RPMI8226 (cell line): ENCODE data around the gene NIPAL4.

Experiments used
- DNase-seq: peaks from one replicate; pipeline ENCODE4 v3.0.0-alpha.2; 2015

The NIPAL4 gene

DNA sequence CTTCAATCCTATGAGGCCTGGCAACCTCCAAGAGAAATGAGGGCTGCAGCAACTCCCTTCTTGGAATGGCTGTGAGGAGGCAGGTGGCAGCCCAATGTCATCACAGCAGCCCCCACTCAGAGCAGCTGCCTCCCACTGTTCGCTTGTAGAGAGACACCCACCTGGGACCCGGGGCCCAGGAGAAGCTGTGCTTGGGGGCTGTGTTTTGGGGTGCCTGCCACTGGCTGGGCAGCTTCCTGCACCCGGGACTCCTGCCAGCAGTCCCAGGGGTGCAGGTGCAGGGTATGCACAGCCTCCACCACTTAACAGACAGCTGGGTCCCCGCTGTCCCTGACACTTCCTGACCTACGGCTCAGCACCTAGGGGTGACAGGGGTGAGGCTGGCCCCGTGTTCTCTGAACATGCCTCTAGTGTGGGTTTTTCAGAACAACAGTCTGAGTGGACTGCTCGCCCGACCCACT lies 26.2 kb downstream of the NIPAL4 start:
- peak; percentile 87 for DNase-seq

- peak; percentile 75 for DNase-seq
Measured at GRCh38 chr5:157486861-157487260, 26.8 kb downstream of the NIPAL4 start.

DNA sequence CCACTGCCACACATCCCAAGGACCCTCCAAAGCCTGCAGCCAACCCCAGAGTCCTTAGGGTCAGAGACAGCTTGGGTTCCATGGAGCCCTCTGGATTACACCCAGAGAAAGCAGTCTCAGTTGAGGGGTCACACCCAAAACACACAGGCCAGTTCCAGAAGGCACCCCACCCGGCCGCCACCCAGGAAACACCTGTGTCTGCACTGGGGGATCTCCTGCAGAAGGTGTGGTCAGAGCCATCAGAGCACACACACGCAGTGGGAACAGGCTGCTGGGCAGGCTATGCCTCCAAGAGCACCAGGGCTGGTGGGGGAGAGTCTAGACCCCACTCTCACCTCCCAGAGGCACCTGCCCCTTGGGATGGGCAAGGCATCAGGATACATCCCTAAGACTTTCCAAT lies 27.3 kb downstream of the NIPAL4 start:
- DNase-seq: peak; percentile 63

- DNase-seq: no peak
Measured at GRCh38 chr5:157491471-157491995, 31.5 kb downstream of the NIPAL4 start.

DNA sequence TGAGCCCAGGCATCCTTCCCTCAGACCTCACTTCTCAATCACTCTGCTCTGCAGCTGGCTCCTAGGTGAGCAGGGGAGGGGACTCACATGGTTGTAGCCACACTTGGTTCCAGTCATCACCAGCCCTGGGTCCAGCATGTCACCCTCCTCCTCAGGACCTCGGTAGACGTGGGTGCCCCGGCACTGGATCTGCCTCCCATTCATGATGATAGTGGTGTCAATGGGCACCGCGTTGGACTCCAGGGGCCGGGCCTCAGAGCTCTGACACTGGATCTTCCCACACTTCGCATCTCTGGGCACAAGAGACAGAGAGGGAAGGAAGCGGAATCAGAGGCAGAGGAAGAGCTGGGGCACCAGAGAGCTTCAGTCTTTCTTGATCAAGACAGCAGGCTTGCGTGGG lies 32.9 kb downstream of the NIPAL4 start:
- no peak for DNase-seq

DNA sequence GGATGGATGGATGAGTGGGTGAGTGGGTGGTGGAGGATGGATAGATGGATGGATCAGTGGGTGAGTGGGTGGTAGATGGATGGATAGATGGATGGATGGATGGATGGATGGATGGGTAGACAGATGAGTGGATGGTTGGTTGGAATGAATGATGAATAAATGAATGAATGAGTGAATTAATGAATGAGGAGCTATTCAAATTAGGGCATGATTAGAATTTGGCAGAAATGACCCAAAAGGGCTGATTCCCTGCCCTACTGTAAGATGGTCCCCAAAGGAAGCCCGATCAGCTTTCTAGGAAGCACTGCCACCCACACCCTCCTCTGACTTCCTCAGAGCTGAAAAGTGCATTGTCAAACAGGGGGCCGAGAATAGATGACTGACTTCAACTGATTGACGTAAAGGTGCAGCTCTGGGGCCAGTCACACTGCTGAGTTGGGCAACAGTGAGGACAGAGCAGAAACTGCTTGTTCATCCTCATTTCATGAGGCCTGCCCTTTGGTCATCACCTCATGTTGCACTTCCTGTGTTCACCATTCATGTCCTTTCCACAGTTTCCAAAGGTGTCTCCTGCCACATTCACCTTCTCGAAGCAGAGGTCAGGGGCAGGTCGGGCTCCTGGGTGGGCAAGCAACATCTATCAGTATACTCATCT lies 34.3 kb downstream of the NIPAL4 start:
- DNase-seq: peak; percentile 71

DNA sequence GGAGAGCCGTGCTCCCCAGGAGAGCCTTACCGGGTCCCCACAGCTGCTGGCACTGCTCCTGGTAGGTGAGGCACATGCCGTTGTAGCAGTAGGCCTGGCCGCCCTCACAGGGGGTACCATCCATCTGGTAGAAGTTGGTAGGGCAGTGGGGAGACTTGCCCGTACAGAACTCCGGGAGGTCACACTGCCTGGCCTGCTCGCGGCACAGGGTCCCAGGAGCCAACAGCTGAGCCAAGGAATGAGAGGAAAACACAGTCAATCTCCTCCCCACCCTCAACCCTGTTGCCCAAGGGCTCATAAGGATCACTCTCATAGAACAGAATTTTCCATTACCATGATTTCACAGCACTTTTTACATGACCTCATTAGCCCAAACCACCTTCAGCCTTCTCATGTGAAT lies 36.9 kb downstream of the NIPAL4 start:
- DNase-seq: no peak

DNA sequence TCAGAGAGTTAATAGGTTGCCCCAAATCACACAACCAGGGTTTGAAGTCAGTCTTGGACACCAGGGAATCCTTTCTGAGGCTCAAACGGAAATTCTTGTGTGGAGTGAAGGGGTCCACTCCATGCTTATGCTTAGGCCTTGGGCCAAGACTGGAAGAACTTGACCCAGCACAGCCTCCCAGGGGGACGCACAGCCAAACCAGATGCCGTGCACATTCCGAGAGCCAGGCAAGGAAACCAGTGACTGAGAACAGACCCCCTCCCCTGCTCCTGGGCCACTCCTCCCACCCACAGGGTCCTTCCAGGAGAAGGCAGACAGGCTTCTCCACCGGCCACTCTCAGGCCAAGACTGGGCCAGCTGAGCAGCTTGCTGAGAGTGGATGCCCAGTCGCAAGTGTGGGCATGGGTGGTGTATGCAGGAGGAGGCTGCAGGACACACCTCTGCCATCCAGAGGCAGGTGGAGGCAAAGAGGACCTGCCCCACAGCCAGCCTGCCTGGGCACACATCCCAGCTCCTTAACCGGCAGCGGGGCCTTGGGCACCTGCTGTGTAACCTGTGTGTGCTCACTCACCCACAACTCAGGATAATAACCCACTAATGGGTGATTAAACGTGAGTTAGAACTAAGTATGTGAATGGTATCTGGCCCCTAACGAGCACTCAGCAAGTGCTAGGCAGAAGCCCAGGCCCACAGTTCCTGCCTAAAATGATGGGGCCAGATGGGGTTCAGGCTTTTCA lies 38.0 kb downstream of the NIPAL4 start:
- DNase-seq: no peak

- DNase-seq: peak; percentile 52
Measured at GRCh38 chr5:157502143-157502647, 42.2 kb downstream of the NIPAL4 start.

- DNase-seq: no peak
Measured at GRCh38 chr5:157504053-157504452, 44.0 kb downstream of the NIPAL4 start.

DNA sequence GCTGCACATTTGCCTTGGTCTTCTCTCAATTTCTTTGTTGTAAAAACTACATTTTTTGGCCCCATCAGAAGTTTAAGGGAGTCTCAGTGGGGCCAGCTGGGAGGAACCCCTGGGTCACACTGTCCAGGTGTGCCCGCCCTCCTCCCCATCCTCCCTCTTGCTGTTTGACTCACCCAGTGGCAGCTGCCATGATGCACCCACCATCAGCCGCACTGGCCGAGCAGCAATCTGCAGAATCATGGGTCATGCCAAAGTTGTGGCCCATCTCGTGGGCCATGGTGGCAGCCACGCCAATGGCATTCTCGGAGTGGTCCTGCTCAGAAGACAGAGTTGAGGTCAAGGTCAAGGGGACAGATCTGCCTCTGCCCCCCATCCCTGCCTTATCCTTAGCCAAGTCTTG lies 45.5 kb downstream of the NIPAL4 start:
- no peak for DNase-seq

GRCh38 chr5:157506066-157506590 lies 46.1 kb downstream of the NIPAL4 start:
- no peak for DNase-seq

DNA sequence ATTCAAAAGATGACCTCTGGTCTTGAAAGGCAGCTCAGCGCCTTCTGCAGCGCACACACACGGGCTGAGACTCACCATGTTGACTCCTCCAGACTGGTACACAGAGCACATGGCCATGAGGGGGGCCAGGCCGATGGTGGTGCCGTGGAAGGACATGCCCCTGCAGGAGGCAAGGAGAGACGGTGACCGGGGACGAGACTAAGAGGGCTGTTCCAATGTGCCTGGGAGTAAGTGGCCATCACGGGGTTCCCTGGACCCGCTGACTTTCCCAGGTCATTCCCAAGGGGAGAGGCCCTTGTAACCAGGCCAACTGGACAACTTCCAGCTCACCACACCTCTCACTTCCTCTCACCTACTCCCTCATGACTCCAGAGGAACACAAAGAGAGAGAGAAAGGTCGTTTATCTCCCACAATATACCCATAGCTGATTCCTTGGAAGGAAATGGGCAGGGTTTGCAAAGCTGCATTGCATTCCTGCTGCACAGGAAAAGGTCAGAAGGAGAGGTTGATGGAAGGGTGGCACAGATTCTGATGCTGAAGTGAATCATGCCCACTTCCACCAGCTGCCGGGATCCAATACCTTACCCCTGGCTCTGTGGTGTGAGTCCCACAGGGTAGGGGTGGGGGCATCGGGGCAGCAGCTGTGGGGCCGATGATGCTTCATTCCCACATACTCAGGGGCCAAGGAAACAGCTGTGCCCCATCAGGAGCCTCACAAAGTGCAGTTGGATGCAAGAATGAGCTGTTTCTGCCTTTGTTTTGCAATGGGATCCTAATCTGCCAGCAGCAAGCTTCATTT lies 47.2 kb downstream of the NIPAL4 start:
- no peak for DNase-seq

- no peak for DNase-seq
Measured at GRCh38 chr5:157509093-157509492, 49.1 kb downstream of the NIPAL4 start.

DNA sequence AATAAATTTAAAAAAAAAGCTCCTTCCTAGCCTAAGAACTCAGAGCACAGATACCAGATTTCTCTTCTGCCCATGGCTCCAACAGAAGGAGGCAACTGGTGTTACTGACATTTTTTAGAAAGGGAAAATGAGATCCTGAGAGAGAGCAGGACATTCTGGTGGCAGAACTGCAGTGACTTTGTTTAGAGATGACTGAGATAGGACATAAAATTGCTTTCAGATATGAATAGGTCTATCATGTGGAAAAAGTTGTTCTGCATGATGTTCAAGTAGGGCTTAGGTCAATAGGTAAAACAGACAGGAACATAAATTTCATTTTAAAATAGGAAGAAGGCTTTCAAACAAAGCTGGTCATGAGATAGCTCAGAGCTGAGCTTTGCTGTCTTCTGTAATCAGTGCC lies 49.6 kb downstream of the NIPAL4 start:
- no peak for DNase-seq

GRCh38 chr5:157510682-157511081 lies 50.7 kb downstream of the NIPAL4 start:
- no peak for DNase-seq

DNA sequence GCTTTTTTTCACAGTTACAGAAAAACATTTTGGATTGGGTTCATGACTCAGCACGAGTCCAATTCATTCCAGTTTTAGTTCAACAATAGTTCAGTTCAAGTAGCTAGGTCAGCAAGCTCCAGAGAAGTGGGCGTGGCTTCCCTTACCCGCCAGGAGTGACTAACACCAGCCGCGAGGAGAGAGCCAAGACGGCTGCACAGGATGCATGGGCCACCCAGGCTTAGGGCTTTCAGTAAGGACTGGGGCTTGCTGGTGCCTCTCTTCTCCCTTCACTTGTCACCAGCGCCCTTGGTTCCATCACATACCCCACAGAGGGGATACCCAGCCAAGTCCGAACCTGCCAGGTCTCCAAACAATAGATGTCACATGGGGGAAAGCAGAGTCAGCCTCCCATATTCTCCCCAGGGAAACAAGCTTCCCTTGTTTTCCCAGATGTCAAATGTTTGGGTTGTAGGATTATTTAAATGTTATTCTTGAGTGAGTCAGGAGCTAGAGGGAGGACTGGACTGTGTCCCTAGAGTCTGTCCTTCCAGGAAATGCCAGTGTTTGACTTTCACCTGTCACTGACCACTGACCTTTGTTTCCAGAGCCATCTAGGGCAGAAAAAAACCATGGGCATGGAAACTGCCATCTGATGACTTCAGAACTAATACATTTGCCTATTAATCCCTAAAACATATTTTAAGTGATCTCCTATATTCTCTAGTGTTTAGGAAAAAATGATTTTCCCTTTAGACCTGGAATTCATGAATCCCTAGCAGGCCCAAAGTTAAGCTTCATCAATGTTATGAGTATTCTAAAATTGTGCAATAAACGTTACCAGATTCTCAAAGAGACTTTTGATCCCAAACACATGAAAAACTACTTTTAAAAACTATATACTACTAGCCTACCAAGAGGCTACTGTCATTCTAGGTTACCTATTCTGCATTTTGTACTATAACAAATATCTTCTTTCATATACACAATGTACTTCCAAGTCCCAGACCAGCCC lies 51.9 kb downstream of the NIPAL4 start:
- peak; percentile 84 for DNase-seq

DNA sequence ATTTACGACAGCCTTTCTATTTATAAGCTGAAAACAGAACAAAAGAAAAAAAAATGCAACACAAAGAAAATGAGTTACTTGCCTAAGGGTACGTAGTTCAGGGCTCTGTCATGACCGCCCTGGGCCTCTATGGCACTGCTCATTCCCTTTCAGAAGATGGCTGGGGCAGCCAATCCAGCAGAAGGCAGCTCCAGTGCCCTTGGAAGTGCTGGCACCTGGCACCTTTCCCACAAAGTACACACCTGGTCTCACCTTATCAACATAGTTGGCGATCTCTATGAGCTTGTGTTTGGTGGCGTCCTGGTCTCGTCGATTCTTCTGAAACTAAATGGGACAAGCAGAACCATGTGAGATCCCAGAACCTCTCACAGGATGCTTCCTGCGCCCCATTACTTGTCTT lies 53.2 kb downstream of the NIPAL4 start:
- DNase-seq: no peak

GRCh38 chr5:157514974-157515373 lies 55.0 kb downstream of the NIPAL4 start:
- DNase-seq: no peak

GRCh38 chr5:157516006-157516405 lies 56.0 kb downstream of the NIPAL4 start:
- DNase-seq: no peak

GRCh38 chr5:157516626-157517325 lies 56.8 kb downstream of the NIPAL4 start:
- DNase-seq: no peak
